Hepatocyte (in vitro differentiated cells): Measurements from ENCODE around the gene VPS52. TPM values are rescaled to one million over a fixed set of nuclear protein-coding genes. Genes with fewer than 3 reads are reported as not detected.

Experiments used
- DNase-seq: peaks from one replicate; pipeline ENCODE4 v3.0.0-alpha.2; 2016; ENCODE audit warnings: low spot score
- H2AFZ ChIP-seq: fragments of 200-600 bp; sonication (generic); 2 replicates; pipeline ENCODE4 v1.6.0; 2016; ENCODE audit warnings: antibody characterized with exemption, mild to moderate bottlenecking
- H3K27ac ChIP-seq: fragments of 200-600 bp; sonication (generic); 2 replicates; pipeline ENCODE4 v1.5.1; 2016; ENCODE audit warnings: mild to moderate bottlenecking
- H3K27me3 ChIP-seq: fragments of 200-600 bp; sonication (generic); 2 replicates; pipeline ENCODE4 v1.6.1; 2016
- H3K36me3 ChIP-seq: fragments of 200-600 bp; sonication (generic); replicated peaks from 2 replicates; pipeline ENCODE4 v1.5.1; 2016; ENCODE audit warnings: low read depth; ENCODE audit not compliant: insufficient read depth
- H3K4me1 ChIP-seq: fragments of 200-600 bp; sonication (generic); 2 replicates; pipeline ENCODE4 v1.5.1; 2016; ENCODE audit warnings: mild to moderate bottlenecking, moderate library complexity; ENCODE audit not compliant: insufficient read depth
- H3K4me2 ChIP-seq: fragments of 200-600 bp; sonication (generic); 2 replicates; pipeline ENCODE4 v1.6.0; 2016
- H3K4me3 ChIP-seq: fragments of 200-600 bp; sonication (generic); 2 replicates; pipeline ENCODE4 v1.5.1; 2016; ENCODE audit warnings: mild to moderate bottlenecking
- H3K79me2 ChIP-seq: fragments of 200-600 bp; sonication (generic); 2 replicates; pipeline ENCODE4 v1.6.0; 2017; ENCODE audit warnings: mild to moderate bottlenecking
- H3K9me2 ChIP-seq: fragments of 200-600 bp; sonication (generic); replicated peaks from 2 replicates; pipeline ENCODE4 v1.6.0; 2017; ENCODE audit warnings: mild to moderate bottlenecking; ENCODE audit not compliant: insufficient read depth
- H3K9me3 ChIP-seq: fragments of 200-600 bp; sonication (generic); 2 replicates; pipeline ENCODE4 v1.5.1; 2016; ENCODE audit warnings: low read depth, mild to moderate bottlenecking
- H4K20me1 ChIP-seq: fragments of 200-600 bp; sonication (generic); 2 replicates; pipeline ENCODE4 v1.6.0; 2016; ENCODE audit warnings: mild to moderate bottlenecking; ENCODE audit not compliant: insufficient read depth, poor library complexity, severe bottlenecking
- CTCF ChIP-seq: fragments of 200-600 bp; sonication (generic); IDR thresholded peaks from 2 replicates; pipeline ENCODE4 v1.5.1; 2016; ENCODE audit warnings: antibody characterized with exemption, mild to moderate bottlenecking; ENCODE audit not compliant: poor library complexity
- EZH2 ChIP-seq: fragments of 200-600 bp; sonication (generic); IDR thresholded peaks from 2 replicates; pipeline ENCODE4 v1.6.1; 2016; ENCODE audit warnings: antibody characterized with exemption, mild to moderate bottlenecking, borderline replicate concordance
- EZH2phosphoT487 ChIP-seq: fragments of 200-600 bp; sonication (generic); IDR thresholded peaks from one replicate; pipeline ENCODE4 v1.6.1; 2018; ENCODE audit warnings: antibody characterized with exemption, mild to moderate bottlenecking, low read depth, moderate library complexity; ENCODE audit not compliant: unreplicated experiment, severe bottlenecking
- WGBS: methylation state at CpG from one replicate; pipeline ENCODE4 v1.1.6; 2016; ENCODE audit warnings: low lambda C conversion rate; ENCODE audit errors: missing lambda C conversion rate; 5-methylcytosine and 5-hydroxymethylcytosine counted together
- polyA plus RNA-seq: library from polyadenylated mRNA; unstranded; fragments of >200 nt; fragmentation: Nextera tagmentation; extraction: Ambion mirVana; gene quantifications from 2 replicates; pipeline ENCODE4 v1.2.1, GENCODE V29; 2016
- total RNA-seq: library from RNA; depleted of rRNA; stranded (reverse); fragments of >200 nt; gene quantifications from 2 replicates; pipeline ENCODE4 v1.2.3, GENCODE V29; 2014

VPS52 gene
- total and polyA plus RNA-seq, 2 experiments from 2014 or later, result 42.5 to 43.2 TPM

GRCh38 chr6:33273924-33274902, 2.5 kb upstream of the VPS52 start:
- peaks cover 54% of the 10 kb centered on the region for H3K4me1 ChIP-seq
- peaks cover 3% of the 10 kb centered on the region for H3K36me3 ChIP-seq
- H4K20me1 ChIP-seq, result peaks cover 29% of the 10 kb centered on the region

GRCh38 chr6:33273129-33273923, 1.6 kb upstream of the VPS52 start:
- WGBS, result 61% methylated on average over 11 of the region's 11 CpGs
- Histone ChIP-seq H3K9me3 (no peaks in the 10 kb centered on the region), H3K27me3 (no peaks in the 10 kb centered on the region), H3K27ac (peak overlapping the region; percentile 86), H2AFZ (no peak overlapping the region), H3K4me2 (peak overlapping the region; percentile 91), H3K36me3 (peaks cover 4% of the 10 kb centered on the region), H3K4me1 (peaks cover 54% of the 10 kb centered on the region), H3K9me2 (no peaks in the 10 kb centered on the region), H4K20me1 (peaks cover 29% of the 10 kb centered on the region), H3K79me2 (peaks cover 52% of the 10 kb centered on the region), H3K4me3 (peak overlapping the region; percentile 73)
- no peak for TF ChIP-seq CTCF
- TF ChIP-seq EZH2, result no peak
- DNase-seq, result no peak

More at GRCh38 chr6:33273924-33274902, 2.5 kb upstream of the VPS52 start:
- no peaks in the 10 kb centered on the region for H3K9me3 ChIP-seq
- peak overlapping the region; percentile 91 for H3K4me2 ChIP-seq
- H3K79me2 ChIP-seq, result peaks cover 52% of the 10 kb centered on the region
- H3K9me2 ChIP-seq, result no peaks in the 10 kb centered on the region
- H3K4me3 ChIP-seq, result no peak overlapping the region
- peak overlapping the region; percentile 1 for H3K27ac ChIP-seq
- H2AFZ ChIP-seq, result no peak overlapping the region
- DNase-seq, result no peak
- TF ChIP-seq EZH2 (no peak), EZH2phosphoT487 (no peak), CTCF (no peak)
- WGBS, result 73% methylated on average over 14 of the region's 14 CpGs
- no peaks in the 10 kb centered on the region for H3K27me3 ChIP-seq

GRCh38 chr6:33272275-33273128, 826 bp upstream of the VPS52 start:
- peak overlapping the region; percentile 86 for H3K27ac ChIP-seq
- H3K4me2 ChIP-seq, result peak overlapping the region; percentile 91
- H3K4me1 ChIP-seq, result peaks cover 47% of the 10 kb centered on the region
- no peaks in the 10 kb centered on the region for H3K9me2 ChIP-seq
- H3K36me3 ChIP-seq, result peaks cover 4% of the 10 kb centered on the region
- WGBS, result 7% methylated on average over 22 of the region's 22 CpGs
- no peak overlapping the region for H2AFZ ChIP-seq
- no peaks in the 10 kb centered on the region for H3K9me3 ChIP-seq
- peaks cover 52% of the 10 kb centered on the region for H3K79me2 ChIP-seq
- DNase-seq, result no peak
- no peaks in the 10 kb centered on the region for H3K27me3 ChIP-seq
- H4K20me1 ChIP-seq, result peaks cover 29% of the 10 kb centered on the region
- TF ChIP-seq CTCF (no peak), EZH2 (no peak), EZH2phosphoT487 (no peak)
- H3K4me3 ChIP-seq, result peak overlapping the region; percentile 73
